ENCODE data around the gene IRS1.

Gene IRS1

GRCh38 chr2:226694586-226695284, 104.9 kb downstream of the IRS1 start:
- TF ChIP-seq RAD21 (IDR thresholded peaks at IDR 0.05; ENCODE audit: low read depth) (no peak), NFIC (IDR thresholded peaks at IDR 0.05) (no peak), CEBPB (IDR thresholded peaks at IDR 0.05) (no peak), TEAD4 (IDR thresholded peaks at IDR 0.05) (no peak), CREB1 (IDR thresholded peaks at IDR 0.05; ENCODE audit: low read depth) (no peak), YY1 (IDR thresholded peaks at IDR 0.05; ENCODE audit: low read depth) (no peak), REST (IDR thresholded peaks at IDR 0.05; ENCODE audit: low read depth) (no peak), USF1 (IDR thresholded peaks at IDR 0.05) (no peak), EGR1 (IDR thresholded peaks at IDR 0.05) (no peak), FOXM1 (IDR thresholded peaks at IDR 0.05; ENCODE audit: borderline replicate concordance, low read depth) (no peak), MAX (IDR thresholded peaks at IDR 0.05) (no peak), TAF1 (IDR thresholded peaks at IDR 0.05; ENCODE audit: low read depth) (no peak), TCF12 (IDR thresholded peaks at IDR 0.05; ENCODE audit: low read depth) (no peak), EP300 (IDR thresholded peaks at IDR 0.05; ENCODE audit: borderline replicate concordance) (no peak), ZBTB7A (IDR thresholded peaks at IDR 0.05; ENCODE audit: low read depth) (no peak)

- TF ChIP-seq TCF12 (IDR thresholded peaks at IDR 0.05; ENCODE audit: low read depth): no peak
- TF ChIP-seq EP300 (IDR thresholded peaks at IDR 0.05; ENCODE audit: borderline replicate concordance): peak; percentile 43; the same call in 1 of the 2 replicates
- peak; percentile 74 for TF ChIP-seq NFIC (IDR thresholded peaks at IDR 0.05)
- peak; percentile 52; the same call in 1 of the 2 replicates for TF ChIP-seq CEBPB (IDR thresholded peaks at IDR 0.05)
These were observed 105.5 kb downstream of the IRS1 start for GRCh38 chr2:226694149-226694548.

GRCh38 chr2:226693521-226693920, 106.1 kb downstream of the IRS1 start:
- no peak for TF ChIP-seq MAX (IDR thresholded peaks at IDR 0.05)
- no peak for TF ChIP-seq NFIC (IDR thresholded peaks at IDR 0.05)
- TF ChIP-seq TCF12 (IDR thresholded peaks at IDR 0.05; ENCODE audit: low read depth): no peak
- TF ChIP-seq TEAD4 (IDR thresholded peaks at IDR 0.05): no peak
- no peak for TF ChIP-seq EP300 (IDR thresholded peaks at IDR 0.05; ENCODE audit: borderline replicate concordance)
- TF ChIP-seq YY1 (IDR thresholded peaks at IDR 0.05; ENCODE audit: low read depth): no peak
- TF ChIP-seq CEBPB (IDR thresholded peaks at IDR 0.05): no peak
- no peak for TF ChIP-seq EGR1 (IDR thresholded peaks at IDR 0.05)
- TF ChIP-seq REST (IDR thresholded peaks at IDR 0.05; ENCODE audit: low read depth): no peak
- TF ChIP-seq CREB1 (IDR thresholded peaks at IDR 0.05; ENCODE audit: low read depth): no peak
- TF ChIP-seq ZBTB7A (IDR thresholded peaks at IDR 0.05; ENCODE audit: low read depth): no peak
- TF ChIP-seq FOXM1 (IDR thresholded peaks at IDR 0.05; ENCODE audit: borderline replicate concordance, low read depth): no peak
- TF ChIP-seq RAD21 (IDR thresholded peaks at IDR 0.05; ENCODE audit: low read depth): no peak
- no peak for TF ChIP-seq USF1 (IDR thresholded peaks at IDR 0.05)
- TF ChIP-seq TAF1 (IDR thresholded peaks at IDR 0.05; ENCODE audit: low read depth): no peak

- TF ChIP-seq RAD21 (IDR thresholded peaks at IDR 0.05; ENCODE audit: low read depth): no peak
- no peak for TF ChIP-seq TEAD4 (IDR thresholded peaks at IDR 0.05)
- no peak for TF ChIP-seq CREB1 (IDR thresholded peaks at IDR 0.05; ENCODE audit: low read depth)
- TF ChIP-seq ZBTB7A (IDR thresholded peaks at IDR 0.05; ENCODE audit: low read depth): no peak
- no peak for TF ChIP-seq TAF1 (IDR thresholded peaks at IDR 0.05; ENCODE audit: low read depth)
- TF ChIP-seq REST (IDR thresholded peaks at IDR 0.05; ENCODE audit: low read depth): no peak
- TF ChIP-seq FOXM1 (IDR thresholded peaks at IDR 0.05; ENCODE audit: borderline replicate concordance, low read depth): no peak
- TF ChIP-seq NFIC (IDR thresholded peaks at IDR 0.05): no peak
- TF ChIP-seq EGR1 (IDR thresholded peaks at IDR 0.05): no peak
- TF ChIP-seq CEBPB (IDR thresholded peaks at IDR 0.05): no peak
- no peak for TF ChIP-seq EP300 (IDR thresholded peaks at IDR 0.05; ENCODE audit: borderline replicate concordance)
- TF ChIP-seq TCF12 (IDR thresholded peaks at IDR 0.05; ENCODE audit: low read depth): no peak
- TF ChIP-seq USF1 (IDR thresholded peaks at IDR 0.05): no peak
- no peak for TF ChIP-seq YY1 (IDR thresholded peaks at IDR 0.05; ENCODE audit: low read depth)
- TF ChIP-seq MAX (IDR thresholded peaks at IDR 0.05): no peak
These were observed 107.0 kb downstream of the IRS1 start for GRCh38 chr2:226692521-226693126.

Data from Ishikawa (cell line).